GM12878 (cell line): ENCODE data around the gene CTNNA3. TPM values are rescaled to one million over a fixed set of nuclear protein-coding genes. Genes with fewer than 3 reads are reported as not detected.

Source experiments
- CEBPB ChIP-seq, 2 experiments: fragments of 150-350 bp in 1 of 2; IDR thresholded peaks; 2 replicates each; pipeline ENCODE4 v1.6.1; 2012 to 2014; ENCODE audit warnings: low read depth in 2 of 2, low read length in 2 of 2, borderline replicate concordance in 1 of 2, inconsistent platforms in 1 of 2
- CREM ChIP-seq: IDR thresholded peaks from 2 replicates; pipeline ENCODE4 v1.6.1; 2014; ENCODE audit warnings: antibody characterized with exemption, low read depth
- DPF2 ChIP-seq: fragments of 450-650 bp; IDR thresholded peaks from 2 replicates; pipeline ENCODE4 v1.6.1; 2017; ENCODE audit warnings: mild to moderate bottlenecking
- ETV6 ChIP-seq, 2 experiments: fragments of 450-650 bp in 1 of 2; IDR thresholded peaks in 1 of 2; conservative IDR thresholded peaks in 1 of 2; 2 replicates each; pipeline ENCODE4 v1.6.1; 2014; ENCODE audit warnings: antibody characterized with exemption in 1 of 2, borderline replicate concordance in 1 of 2, low read depth in 1 of 2, mild to moderate bottlenecking in 1 of 2, moderate library complexity in 1 of 2
- IKZF1 ChIP-seq: fragments of 450-650 bp; conservative IDR thresholded peaks from 2 replicates; pipeline ENCODE4 v1.6.1; 2017; ENCODE audit warnings: antibody characterized with exemption, mild to moderate bottlenecking
- NFYB ChIP-seq: IDR thresholded peaks from 2 replicates; pipeline ENCODE4 v1.6.1; 2011; ENCODE audit warnings: low read depth, mild to moderate bottlenecking, low read length, improper control_type of control experiment, moderate library complexity; ENCODE audit not compliant: insufficient read depth
- NR2F1 ChIP-seq: fragments of 450-650 bp; conservative IDR thresholded peaks from 2 replicates; pipeline ENCODE4 v1.6.1; 2017; ENCODE audit warnings: mild to moderate bottlenecking
- POLR2AphosphoS5 ChIP-seq: IDR thresholded peaks from 2 replicates; pipeline ENCODE4 v1.6.1; 2011; ENCODE audit warnings: mild to moderate bottlenecking, low read length, inconsistent platforms
- PRDM15 ChIP-seq: fragments of 450-650 bp; formaldehyde crosslinking; IDR thresholded peaks from 2 replicates; pipeline ENCODE4 v1.4.0; 2020; ENCODE audit warnings: mild to moderate bottlenecking, moderate library complexity
- SMAD1 ChIP-seq: fragments of 450-650 bp; IDR thresholded peaks from 2 replicates; pipeline ENCODE4 v1.6.1; 2018; ENCODE audit warnings: mild to moderate bottlenecking, low read depth; ENCODE audit not compliant: partially characterized antibody
- SMC3 ChIP-seq: IDR thresholded peaks from 2 replicates; pipeline ENCODE4 v1.6.1; 2011; ENCODE audit warnings: low read length, improper control_type of control experiment, borderline replicate concordance
- SP1 ChIP-seq: IDR thresholded peaks from one replicate; pipeline ENCODE4 v1.6.1; 2011; ENCODE audit warnings: low read depth, low read length
- SPI1 ChIP-seq: IDR thresholded peaks from 2 replicates; pipeline ENCODE4 v1.6.1; 2011; ENCODE audit warnings: low read depth, mild to moderate bottlenecking, low read length, moderate library complexity, borderline replicate concordance; ENCODE audit not compliant: insufficient read depth
- STAT3 ChIP-seq: IDR thresholded peaks from 2 replicates; pipeline ENCODE4 v1.6.1; 2011; ENCODE audit warnings: low read depth, low read length, improper control_type of control experiment
- WRNIP1 ChIP-seq: IDR thresholded peaks from 2 replicates; pipeline ENCODE4 v1.6.1; 2011; ENCODE audit warnings: low read depth, low read length, improper control_type of control experiment, borderline replicate concordance
- YY1 ChIP-seq: IDR thresholded peaks from 2 replicates; pipeline ENCODE4 v1.6.1; 2011; ENCODE audit warnings: low read depth, mild to moderate bottlenecking, low read length
- ZBED1 ChIP-seq: IDR thresholded peaks from 2 replicates; pipeline ENCODE4 v1.6.1; 2016; ENCODE audit warnings: borderline replicate concordance
- ZNF622 ChIP-seq: fragments of 450-650 bp; IDR thresholded peaks from 2 replicates; pipeline ENCODE4 v1.6.1; 2017; ENCODE audit warnings: mild to moderate bottlenecking, inconsistent platforms
- polyA plus RNA-seq, 11 experiments: library from polyadenylated mRNA; depleted of rRNA in 4 of 11; unstranded in 6 of 11; stranded (reverse) in 5 of 11; fragments of >200 nt; fragmentation: Nextera tagmentation in 4 of 11; fragmentation: Illumina TruSeq in 1 of 11; extraction: Ambion mirVana in 4 of 11; extraction: Trizol in 1 of 11; gene quantifications; 1 replicate in 1 of 11; 2 replicates in 10 of 11; pipeline versions ENCODE4 v1.2.1 to v1.2.3, GENCODE V29; 2011 to 2016; ENCODE audit warnings: inconsistent platforms in 2 of 11, missing spikeins in 2 of 11, low read depth in 1 of 11
- total RNA-seq, 4 experiments: library from RNA; depleted of rRNA in 3 of 4; stranded (reverse); fragments of >200 nt in 3 of 4; fragmentation: Illumina TruSeq in 1 of 4; extraction: Trizol in 1 of 4; gene quantifications; 2 replicates each; pipeline versions ENCODE4 v1.2.1 to v1.2.3, GENCODE V29; 2013 to 2021
- TF ChIP-seq, protein P1 (sequence below): fragments of 450-650 bp; IDR thresholded peaks from 2 replicates; pipeline ENCODE4 v1.6.1; 2016; ENCODE audit warnings: mild to moderate bottlenecking, moderate library complexity, borderline replicate concordance
- TF ChIP-seq, protein P2 (sequence below): IDR thresholded peaks from 2 replicates; pipeline ENCODE4 v1.6.1; 2012; ENCODE audit warnings: low read depth, low read length, improper control_type of control experiment
- TF ChIP-seq, protein P3 (sequence below): fragments of 450-650 bp; IDR thresholded peaks from 2 replicates; pipeline ENCODE4 v1.6.1; 2016; ENCODE audit warnings: mild to moderate bottlenecking

Gene CTNNA3
- total and polyA plus RNA-seq, 10 of the 15 experiments (the other 5 are each of a cell fraction or from before 2014, with no cell fraction given), result under 0.01 to 4.5 (median 0.22) TPM; not detected in 2

GRCh38 chr10:67612577-67613537, 83.1 kb downstream of the CTNNA3 start (continued):
- TF ChIP-seq, protein P1, sequence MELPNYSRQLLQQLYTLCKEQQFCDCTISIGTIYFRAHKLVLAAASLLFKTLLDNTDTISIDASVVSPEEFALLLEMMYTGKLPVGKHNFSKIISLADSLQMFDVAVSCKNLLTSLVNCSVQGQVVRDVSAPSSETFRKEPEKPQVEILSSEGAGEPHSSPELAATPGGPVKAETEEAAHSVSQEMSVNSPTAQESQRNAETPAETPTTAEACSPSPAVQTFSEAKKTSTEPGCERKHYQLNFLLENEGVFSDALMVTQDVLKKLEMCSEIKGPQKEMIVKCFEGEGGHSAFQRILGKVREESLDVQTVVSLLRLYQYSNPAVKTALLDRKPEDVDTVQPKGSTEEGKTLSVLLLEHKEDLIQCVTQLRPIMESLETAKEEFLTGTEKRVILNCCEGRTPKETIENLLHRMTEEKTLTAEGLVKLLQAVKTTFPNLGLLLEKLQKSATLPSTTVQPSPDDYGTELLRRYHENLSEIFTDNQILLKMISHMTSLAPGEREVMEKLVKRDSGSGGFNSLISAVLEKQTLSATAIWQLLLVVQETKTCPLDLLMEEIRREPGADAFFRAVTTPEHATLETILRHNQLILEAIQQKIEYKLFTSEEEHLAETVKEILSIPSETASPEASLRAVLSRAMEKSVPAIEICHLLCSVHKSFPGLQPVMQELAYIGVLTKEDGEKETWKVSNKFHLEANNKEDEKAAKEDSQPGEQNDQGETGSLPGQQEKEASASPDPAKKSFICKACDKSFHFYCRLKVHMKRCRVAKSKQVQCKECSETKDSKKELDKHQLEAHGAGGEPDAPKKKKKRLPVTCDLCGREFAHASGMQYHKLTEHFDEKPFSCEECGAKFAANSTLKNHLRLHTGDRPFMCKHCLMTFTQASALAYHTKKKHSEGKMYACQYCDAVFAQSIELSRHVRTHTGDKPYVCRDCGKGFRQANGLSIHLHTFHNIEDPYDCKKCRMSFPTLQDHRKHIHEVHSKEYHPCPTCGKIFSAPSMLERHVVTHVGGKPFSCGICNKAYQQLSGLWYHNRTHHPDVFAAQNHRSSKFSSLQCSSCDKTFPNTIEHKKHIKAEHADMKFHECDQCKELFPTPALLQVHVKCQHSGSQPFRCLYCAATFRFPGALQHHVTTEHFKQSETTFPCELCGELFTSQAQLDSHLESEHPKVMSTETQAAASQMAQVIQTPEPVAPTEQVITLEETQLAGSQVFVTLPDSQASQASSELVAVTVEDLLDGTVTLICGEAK, result no peak; the same call in 1 of the 2 replicates
- TF ChIP-seq CREM, result no peak
- TF ChIP-seq DPF2, result peak; percentile 83
- no peak for TF ChIP-seq SP1
- no peak for TF ChIP-seq SPI1
- TF ChIP-seq SMAD1, result no peak
- no peak for TF ChIP-seq NFYB
- no peak for TF ChIP-seq STAT3
- TF ChIP-seq, protein P2, sequence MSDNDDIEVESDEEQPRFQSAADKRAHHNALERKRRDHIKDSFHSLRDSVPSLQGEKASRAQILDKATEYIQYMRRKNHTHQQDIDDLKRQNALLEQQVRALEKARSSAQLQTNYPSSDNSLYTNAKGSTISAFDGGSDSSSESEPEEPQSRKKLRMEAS, result no peak
- TF ChIP-seq IKZF1, result peak; percentile 70
- TF ChIP-seq ZNF622, result no peak
- TF ChIP-seq WRNIP1, result no peak
- TF ChIP-seq YY1, result no peak
- TF ChIP-seq, protein P3, sequence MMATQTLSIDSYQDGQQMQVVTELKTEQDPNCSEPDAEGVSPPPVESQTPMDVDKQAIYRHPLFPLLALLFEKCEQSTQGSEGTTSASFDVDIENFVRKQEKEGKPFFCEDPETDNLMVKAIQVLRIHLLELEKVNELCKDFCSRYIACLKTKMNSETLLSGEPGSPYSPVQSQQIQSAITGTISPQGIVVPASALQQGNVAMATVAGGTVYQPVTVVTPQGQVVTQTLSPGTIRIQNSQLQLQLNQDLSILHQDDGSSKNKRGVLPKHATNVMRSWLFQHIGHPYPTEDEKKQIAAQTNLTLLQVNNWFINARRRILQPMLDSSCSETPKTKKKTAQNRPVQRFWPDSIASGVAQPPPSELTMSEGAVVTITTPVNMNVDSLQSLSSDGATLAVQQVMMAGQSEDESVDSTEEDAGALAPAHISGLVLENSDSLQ, result no peak
- no peak for TF ChIP-seq ETV6 (conservative IDR thresholded peaks at IDR 0.05 in 1 of 2, IDR thresholded peaks at IDR 0.05 in 1 of 2; ENCODE audit: borderline replicate concordance in 1 of 2, low read depth in 1 of 2)
- no peak for TF ChIP-seq PRDM15 (CRISPR knock-in tag)
- TF ChIP-seq POLR2AphosphoS5, result no peak
- peak; percentile 73 for TF ChIP-seq NR2F1
- TF ChIP-seq SMC3, result no peak
- TF ChIP-seq CEBPB (IDR thresholded peaks at IDR 0.05; ENCODE audit: borderline replicate concordance in 1 of 2, low read depth in 2 of 2, low read length in 2 of 2), result no peak
- TF ChIP-seq ZBED1, result no peak
